ENCODE measurements around the gene PKDCC. TPM values are rescaled to one million over a fixed set of nuclear protein-coding genes. Genes with fewer than 3 reads are reported as not detected.

Gene PKDCC
- total RNA-seq, 1 donor from 2014 or later: 959 TPM

DNA sequence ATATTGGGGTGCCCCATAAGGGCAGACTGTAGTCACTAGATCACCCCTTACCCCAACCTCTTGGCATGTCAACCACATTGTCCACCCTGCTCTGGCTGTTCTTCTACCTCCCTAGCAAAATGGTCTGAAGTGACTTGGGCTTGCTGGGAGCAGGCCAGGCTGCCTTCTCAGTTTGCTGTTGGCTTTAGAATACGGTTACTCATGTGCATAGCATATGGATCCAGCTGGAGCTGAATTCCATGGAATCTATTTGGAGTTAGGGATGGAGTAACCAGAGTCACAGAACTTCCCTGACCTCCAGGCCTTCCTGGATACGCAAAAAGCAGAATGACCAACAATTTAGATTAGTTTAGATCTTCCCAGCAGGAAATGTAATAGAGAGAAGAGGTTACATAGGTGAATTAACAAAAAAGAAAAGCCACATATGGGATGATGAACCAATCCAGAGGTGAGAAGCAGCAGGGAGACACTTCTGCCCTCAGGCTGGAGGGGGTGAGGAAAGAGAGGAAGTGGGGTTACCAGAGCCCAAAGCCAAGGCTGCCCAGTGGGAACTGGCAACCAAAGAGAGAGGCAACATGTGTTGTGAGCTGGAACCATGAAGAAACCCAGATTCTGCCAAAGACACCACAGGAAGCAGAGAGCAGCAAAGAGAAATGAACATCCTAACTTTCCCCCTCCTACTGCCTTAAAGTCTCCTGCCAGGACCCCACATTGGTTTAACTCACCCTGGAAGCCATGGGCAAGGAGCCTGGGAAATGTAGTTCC is 26.1 kb downstream of the PKDCC start:
- peak overlapping the region; percentile 44 for H3K27ac Mint-ChIP-seq (ENCODE audit: unreplicated experiment)
- H3K9me3 Mint-ChIP-seq (ENCODE audit: unreplicated experiment): peaks cover 15% of the 10 kb centered on the region
- H3K4me3 Mint-ChIP-seq (ENCODE audit: unreplicated experiment): no peak overlapping the region
- H3K36me3 Mint-ChIP-seq (ENCODE audit: unreplicated experiment): no peaks in the 10 kb centered on the region
- no peak for TF ChIP-seq CTCF (IDR thresholded peaks at IDR 0.05; ENCODE audit: partially characterized antibody, unreplicated experiment)
- peaks cover 13% of the 10 kb centered on the region for H3K27me3 Mint-ChIP-seq (ENCODE audit: unreplicated experiment)
- peaks cover 32% of the 10 kb centered on the region for H3K4me1 Mint-ChIP-seq (ENCODE audit: low read depth, unreplicated experiment)
- DNase-seq: no peak

GRCh38 chr2:42074661-42075060 is 26.8 kb downstream of the PKDCC start:
- Mint-ChIP-seq H3K4me1 (ENCODE audit: low read depth, unreplicated experiment) (peaks cover 24% of the 10 kb centered on the region), H3K36me3 (ENCODE audit: unreplicated experiment) (no peaks in the 10 kb centered on the region), H3K27ac (ENCODE audit: unreplicated experiment) (no peak overlapping the region), H3K27me3 (ENCODE audit: unreplicated experiment) (peaks cover 12% of the 10 kb centered on the region), H3K4me3 (ENCODE audit: unreplicated experiment) (no peak overlapping the region), H3K9me3 (ENCODE audit: unreplicated experiment) (peaks cover 15% of the 10 kb centered on the region)
- no peak for TF ChIP-seq CTCF (IDR thresholded peaks at IDR 0.05; ENCODE audit: partially characterized antibody, unreplicated experiment)
- DNase-seq: no peak

- no peaks in the 10 kb centered on the region for H3K36me3 Mint-ChIP-seq (ENCODE audit: unreplicated experiment)
- peaks cover 21% of the 10 kb centered on the region for H3K4me1 Mint-ChIP-seq (ENCODE audit: low read depth, unreplicated experiment)
- DNase-seq: no peak
- H3K27me3 Mint-ChIP-seq (ENCODE audit: unreplicated experiment): peaks cover 12% of the 10 kb centered on the region
- no peak overlapping the region for H3K4me3 Mint-ChIP-seq (ENCODE audit: unreplicated experiment)
- no peak overlapping the region for H3K27ac Mint-ChIP-seq (ENCODE audit: unreplicated experiment)
- no peak for TF ChIP-seq CTCF (IDR thresholded peaks at IDR 0.05; ENCODE audit: partially characterized antibody, unreplicated experiment)
- peaks cover 13% of the 10 kb centered on the region for H3K9me3 Mint-ChIP-seq (ENCODE audit: unreplicated experiment)
Measured at GRCh38 chr2:42076357-42077225, 28.8 kb downstream of the PKDCC start.

DNA sequence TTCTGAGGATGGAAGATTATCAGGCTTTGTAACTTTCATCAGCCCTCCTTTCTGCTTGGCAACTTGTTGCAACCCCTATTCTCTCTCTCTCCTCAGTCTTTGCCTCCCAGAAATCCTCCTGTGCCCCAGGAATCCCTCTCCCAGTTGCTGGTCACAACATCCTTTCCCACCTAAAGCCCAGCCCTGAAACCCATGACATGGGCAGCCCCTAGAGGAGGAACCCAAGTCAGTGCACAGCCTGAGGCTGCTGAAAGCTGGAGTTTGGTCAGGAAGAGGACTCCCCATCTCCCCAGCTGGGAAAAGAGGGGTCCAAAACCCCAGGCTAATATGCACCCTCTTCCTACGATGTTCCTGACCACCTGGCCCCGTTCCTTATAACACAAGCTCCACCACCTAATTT is 29.5 kb downstream of the PKDCC start:
- DNase-seq: no peak
- Mint-ChIP-seq H3K9me3 (ENCODE audit: unreplicated experiment) (peaks cover 10% of the 10 kb centered on the region), H3K4me1 (ENCODE audit: low read depth, unreplicated experiment) (peaks cover 17% of the 10 kb centered on the region), H3K27ac (ENCODE audit: unreplicated experiment) (no peak overlapping the region), H3K36me3 (ENCODE audit: unreplicated experiment) (no peaks in the 10 kb centered on the region), H3K27me3 (ENCODE audit: unreplicated experiment) (peaks cover 9% of the 10 kb centered on the region), H3K4me3 (ENCODE audit: unreplicated experiment) (no peak overlapping the region)
- TF ChIP-seq CTCF (IDR thresholded peaks at IDR 0.05; ENCODE audit: partially characterized antibody, unreplicated experiment): no peak
